GM18517 (cell line): ENCODE data around the gene MAGI1.
A peak's percentile ranks its signal among the peaks of the same experiment; 100 is the strongest.
"Not testable (repeated sequence)": the region's sequence is repeated elsewhere in the genome, so short reads cannot be mapped to it uniquely, and the experiment has no call there.

Source experiments
- ATAC-seq: cut with Tn5 transposase; IDR thresholded peaks from one replicate; pipeline ENCODE4 v1.9.1; 2021; ENCODE audit warnings: mild to moderate bottlenecking, moderate library complexity; ENCODE audit not compliant: unreplicated experiment

Gene MAGI1

DNA sequence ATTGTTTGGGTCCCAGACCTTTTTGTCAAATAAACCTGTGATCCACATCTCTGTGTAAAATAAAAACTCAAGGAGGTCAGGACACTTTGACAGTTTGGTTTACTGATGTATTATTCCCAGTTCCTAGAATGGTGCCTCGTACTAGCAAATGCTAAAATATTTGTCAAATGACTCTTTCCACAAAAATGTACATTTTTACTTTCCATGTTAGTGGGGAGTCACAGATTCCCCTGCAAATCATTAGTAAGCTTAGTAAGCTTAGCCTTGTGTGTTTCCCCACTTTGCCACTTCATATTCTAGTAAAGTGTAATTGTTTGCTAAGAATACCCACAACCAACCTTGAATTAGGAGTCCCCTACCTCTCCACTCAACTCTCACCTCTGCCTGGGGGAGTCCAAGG lies 2.4 kb upstream of the MAGI1 start:
- no peak for ATAC-seq

DNA sequence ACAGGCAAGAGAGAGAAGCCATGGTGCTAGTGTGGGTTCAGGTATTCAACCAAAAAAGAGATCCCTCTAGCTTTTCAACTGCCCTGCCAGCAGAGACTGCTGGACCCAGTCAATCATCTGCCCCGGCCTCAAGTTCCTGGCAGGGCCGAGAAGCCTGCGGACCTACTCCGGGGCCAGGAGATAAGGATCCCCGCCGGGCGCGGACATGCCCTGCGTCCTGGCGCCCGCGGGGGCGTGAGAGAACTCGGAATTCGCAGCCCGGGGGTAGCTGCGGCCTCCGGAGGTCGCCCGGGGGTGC lies 821 bp upstream of the MAGI1 start:
- no peak for ATAC-seq

DNA sequence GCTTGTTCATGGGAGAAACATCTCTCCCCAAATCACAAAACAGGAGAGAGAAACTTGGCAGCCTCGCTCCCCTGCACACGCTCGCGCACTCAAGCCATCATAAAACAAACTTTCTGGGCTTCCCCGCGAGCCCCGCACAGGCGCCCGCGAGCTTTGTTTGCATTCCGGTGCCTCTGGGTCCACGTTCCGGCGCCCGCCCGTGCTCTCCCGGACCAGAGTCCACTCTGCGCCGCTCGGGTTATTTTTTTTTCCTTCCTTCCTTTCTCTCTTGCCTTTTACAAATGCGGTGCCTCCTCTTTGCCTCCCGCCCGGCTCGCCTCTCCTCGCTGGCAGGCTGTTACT lies 363 bp downstream of the MAGI1 start:
- peak; percentile 35 for ATAC-seq

DNA sequence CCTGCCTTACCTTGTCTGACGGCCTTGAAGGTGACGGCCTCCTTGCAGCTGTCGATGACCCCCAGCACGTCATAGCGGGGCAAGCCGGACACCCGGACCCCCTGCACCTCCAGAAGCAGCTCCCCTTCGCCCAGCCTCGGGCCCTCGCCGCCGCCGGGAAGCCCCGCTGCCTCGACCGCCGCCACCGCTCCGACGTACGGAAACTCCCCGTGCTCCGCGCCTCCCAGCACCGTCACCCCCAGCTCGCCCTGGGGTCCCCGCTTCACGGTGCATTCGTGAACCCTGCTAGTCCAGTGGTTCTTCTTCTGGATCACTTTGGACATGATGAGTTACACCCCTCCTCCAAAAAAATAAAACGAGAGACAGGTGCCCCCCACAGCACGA lies 740 bp downstream of the MAGI1 start:
- ATAC-seq: no peak

DNA sequence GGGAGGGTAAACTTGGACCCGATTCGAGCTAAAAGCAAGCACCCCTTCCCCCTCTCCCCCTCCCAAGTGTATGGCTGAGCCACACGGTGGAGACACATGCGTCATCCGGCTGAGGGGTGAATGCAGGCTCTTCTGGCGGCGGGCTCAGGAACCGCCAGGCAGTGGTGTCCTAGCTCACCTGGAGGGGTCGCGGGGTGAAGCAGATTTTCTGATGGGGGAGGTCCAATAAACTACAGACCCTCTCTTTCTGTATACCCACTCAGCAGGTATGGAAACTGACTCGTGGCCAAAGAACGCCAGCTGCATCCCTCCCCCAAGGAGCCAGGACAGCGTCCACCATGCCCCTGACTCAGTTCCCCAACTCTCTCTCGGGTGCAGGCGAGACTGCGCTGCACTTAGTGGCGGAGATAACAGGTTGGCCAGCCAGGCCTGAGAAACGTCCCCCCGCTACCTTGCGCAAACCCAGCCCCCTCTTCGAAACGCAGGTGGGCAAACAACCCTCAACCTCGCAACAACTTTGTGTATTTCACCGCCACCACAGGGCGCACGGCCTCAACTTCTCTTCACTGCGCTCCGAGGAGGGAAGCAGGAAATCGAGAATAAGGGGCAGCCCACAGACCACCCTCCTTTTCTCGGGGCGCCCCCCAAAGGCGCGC lies 1.3 kb downstream of the MAGI1 start:
- ATAC-seq: no peak

DNA sequence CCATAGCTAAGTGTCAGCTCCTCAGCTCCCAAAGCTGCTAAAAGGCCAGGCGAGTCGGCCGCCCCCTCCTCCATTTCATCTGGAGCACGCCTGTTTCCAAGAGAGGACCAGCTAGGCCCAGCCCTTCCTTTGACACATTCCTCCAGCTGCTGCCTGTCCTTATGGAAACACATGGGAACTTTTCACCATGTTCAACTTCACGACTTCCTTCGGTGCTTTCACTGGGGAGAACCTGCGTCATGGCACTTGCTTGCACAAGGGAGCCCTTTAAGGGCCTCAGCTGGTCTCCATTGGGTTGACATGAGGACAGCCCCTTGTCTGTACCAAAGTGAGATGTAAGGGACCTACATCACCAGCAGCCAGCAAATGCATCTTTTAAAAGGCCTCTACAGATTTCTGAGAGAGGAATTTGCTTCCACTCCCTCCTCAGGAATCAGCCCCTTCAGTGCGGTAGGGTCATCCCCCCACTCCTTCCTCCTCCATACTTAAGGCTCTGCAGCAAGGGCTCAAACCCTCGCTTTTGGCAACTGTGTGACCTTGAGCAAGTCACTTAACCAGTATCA lies 2.1 kb downstream of the MAGI1 start:
- no peak for ATAC-seq

DNA sequence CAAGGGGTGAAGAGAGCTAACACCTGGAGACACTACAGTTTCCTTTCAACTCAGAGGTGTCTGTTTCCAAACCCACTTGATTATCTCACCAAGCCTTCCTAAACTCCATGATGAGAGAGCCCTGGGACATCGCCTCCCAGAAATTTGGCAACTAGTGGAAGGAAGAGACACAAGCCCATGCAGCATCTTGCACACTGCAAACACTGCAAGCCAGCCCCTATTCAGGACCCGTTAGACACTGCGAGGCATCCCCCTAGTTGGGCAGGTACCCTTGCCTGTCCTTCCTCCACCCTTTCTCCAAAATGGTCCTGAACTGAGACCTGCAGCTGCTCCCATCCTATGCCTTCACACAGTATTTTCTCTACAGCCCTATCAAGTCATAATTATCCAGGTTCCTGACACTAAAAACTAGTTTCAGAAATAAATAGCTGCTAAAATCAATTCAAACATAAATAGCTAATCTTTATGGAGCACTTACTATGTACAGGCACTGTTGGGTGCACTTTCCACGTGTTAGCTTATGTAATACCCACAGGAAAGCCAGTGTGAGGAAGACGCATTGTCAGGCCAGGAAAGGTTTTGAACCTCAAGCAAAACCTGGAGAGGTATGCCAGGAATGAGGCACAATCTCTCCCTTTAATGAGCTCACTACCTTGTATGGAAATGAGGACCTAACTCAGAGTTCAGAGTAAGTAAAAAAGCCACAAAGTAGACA lies 2.8 kb downstream of the MAGI1 start:
- no peak for ATAC-seq

DNA sequence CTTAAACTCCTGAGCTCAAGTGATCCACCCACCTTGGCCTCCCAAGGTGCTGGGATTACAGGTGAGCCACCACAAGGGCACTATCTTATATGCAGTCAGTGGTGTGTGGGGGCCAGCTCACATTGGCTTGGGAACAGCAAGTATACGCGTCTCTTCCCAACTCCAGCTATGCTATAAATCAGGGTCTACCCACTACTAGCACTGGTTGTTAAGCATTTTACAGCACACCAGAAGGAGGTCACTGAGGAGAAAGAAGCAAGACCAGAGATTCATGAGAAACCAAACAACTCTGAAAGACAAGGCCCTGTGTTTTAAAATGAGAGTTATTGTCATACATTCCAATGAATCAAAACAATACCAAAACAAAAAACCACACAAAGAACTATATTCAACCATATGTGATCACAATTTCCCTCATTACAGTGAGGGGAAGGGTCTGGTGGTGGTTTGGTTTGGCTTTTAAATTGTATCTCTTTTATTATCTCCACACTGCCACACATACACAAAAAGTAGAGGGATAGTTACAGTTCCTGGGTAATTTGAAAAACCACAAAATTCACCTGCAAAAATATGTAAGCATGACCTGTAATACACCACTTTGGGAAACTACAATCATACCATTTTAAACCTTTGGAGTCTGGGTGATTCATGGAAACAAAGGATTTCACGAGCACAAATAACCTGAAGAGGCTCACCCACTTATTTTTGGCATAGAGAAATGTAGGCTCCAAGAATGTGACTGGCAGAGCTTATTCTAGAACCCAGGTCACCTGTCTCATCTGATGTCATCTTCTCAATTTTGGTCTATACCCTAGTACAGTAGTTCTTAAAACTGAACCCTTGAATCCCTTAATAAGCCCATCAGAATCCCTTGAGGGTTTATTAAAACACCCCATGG lies 5.2 kb downstream of the MAGI1 start:
- no peak for ATAC-seq

DNA sequence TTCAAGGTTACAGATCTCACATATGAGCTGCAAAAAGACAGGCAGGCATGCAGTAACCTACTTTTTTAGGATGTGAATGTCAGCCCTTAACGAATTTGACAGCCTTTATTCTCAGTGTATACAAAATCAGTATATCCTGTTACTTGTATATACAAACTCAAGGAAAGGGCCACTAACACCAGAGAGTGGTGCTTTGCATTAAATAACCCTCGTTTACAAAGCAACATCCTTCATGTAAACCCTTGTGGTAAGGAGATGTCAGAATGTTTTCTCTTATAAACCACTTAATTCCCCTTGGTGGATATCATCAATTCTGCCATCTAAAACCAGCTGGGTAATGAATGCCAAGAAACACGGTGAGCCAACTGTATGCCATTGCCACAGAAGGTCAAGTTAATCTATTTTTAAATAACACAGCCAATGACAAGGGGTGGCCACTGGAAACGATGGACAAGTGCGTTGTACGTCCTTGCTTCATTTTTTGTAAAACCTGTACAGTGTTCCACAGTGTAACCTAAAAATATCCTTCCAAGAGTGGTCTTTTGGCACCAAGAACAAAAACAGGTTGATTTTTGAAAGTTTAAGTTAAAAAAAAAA lies 7.5 kb downstream of the MAGI1 start:
- ATAC-seq: no peak

DNA sequence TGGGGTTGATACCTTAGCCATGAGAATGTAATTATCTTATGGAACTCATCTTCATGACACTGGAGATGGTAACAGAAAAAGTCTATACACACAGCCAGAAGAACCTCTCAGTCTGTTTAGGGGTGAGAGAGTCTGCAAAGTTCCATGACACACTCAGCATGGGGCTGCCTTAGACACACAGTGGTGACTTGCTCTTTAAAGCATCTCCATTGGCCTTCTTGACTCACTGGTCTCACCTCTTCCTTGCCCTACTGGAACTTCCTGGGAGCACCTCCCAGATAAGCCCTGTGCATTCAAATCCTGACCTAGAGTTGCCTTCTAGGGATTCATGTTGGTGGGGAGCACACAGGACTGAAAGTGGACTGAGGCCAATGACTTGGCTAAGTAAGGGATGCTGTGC lies 9.3 kb downstream of the MAGI1 start:
- ATAC-seq: no peak

DNA sequence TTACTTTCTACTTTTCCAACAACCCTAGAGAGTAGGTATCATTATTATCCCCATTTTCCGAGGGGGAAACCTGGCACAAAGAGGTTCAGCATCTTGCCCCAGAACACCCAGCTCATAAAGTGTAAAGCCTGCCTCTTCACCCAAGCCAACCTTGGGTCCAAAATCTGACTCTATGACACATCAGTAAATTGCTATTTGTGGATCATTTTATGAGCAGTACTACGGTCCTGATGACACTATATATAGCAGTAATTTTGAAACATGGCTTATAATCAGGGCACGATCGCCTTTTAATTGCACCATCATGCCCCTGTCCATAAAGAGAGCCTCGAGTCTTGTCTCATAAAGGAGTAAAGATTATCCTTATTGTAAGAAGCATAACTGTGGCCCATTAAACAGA lies 9.7 kb downstream of the MAGI1 start:
- no peak for ATAC-seq

DNA sequence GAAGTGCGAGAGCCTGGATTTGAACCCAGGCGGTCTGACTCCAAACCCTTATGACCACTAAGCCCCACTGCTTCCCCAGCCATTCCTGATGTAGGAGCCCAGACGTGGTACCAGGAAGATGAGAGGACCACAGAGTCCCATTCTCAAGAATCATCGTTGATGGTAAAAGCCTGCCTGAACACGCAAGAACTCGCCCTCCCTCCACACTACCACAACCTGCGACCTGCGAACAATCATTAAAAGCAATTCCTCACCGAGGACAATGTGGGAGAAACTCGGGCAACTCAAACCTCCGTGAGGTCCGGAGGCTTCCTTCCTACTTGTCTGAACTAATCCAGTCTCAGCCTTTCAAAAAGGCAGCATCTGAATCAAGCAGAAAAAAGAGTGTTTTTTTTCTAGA lies 10.3 kb downstream of the MAGI1 start:
- no peak for ATAC-seq

DNA sequence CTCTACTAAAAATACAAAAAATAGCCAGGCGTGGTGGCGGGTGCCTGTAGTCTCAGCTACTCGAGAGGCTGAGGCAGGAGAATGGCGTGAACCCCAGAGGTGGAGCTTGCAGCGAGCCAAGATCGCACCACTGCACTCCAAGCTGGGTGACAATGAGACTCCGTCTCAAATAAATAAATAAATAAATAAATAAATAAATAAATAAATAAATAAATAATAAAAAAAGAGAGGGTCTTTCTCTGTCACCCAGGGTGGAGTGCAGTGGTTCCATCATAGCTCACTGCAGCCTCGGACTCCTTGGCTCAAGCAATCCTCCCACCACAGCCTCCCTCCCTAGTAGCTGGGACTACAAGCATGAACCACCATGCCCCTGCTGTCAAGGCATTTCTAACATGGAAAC lies 11.6 kb downstream of the MAGI1 start:
- ATAC-seq: not testable (repeated sequence)

DNA sequence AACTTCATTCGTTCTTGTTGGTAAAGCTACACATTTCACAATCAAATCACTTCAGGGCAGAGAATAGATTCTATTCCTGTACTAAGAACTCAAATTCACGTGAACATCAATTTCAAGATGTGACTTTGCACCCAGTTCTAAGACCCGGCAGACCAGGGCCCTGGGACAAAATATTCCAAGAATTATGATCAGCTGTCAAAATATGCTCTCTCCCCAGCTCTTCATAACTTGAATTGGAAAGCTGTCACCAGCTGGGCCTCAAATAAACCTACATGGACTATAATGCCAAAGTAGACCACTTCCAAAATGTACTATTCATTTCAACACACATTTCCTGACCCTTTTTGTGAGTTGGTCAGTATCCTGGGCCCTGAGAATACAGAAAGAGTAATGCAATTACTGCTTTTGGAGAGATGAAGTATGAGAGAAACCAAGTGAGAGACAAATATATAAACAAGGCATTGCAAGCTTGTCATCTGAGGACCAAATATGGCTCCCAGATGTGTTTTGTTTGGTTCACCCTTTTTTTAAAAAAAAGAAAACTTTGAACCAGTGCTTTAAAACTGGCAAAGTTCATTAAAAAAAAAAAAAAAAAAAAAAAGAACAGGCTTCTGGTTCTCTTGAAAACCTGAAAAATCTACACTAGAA lies 14.9 kb downstream of the MAGI1 start:
- no peak for ATAC-seq

DNA sequence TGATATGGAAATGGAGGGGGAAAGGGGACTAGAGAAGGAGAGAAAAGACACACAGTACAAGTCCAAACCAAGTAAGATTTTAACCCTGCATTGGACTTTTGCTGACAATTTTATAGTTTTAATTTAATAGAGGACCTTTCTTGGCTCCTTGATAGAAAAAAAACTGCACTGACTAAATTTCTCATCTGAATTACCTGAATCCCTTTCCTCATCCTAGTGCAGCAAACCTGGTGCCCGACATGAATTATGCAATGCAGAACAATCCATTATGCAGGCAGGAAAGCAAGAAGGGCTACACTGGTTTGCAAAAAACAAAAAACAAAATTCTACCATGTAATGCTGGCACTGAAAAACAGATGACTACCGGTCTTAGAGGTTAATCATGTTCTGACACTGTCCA lies 15.5 kb downstream of the MAGI1 start:
- no peak for ATAC-seq

DNA sequence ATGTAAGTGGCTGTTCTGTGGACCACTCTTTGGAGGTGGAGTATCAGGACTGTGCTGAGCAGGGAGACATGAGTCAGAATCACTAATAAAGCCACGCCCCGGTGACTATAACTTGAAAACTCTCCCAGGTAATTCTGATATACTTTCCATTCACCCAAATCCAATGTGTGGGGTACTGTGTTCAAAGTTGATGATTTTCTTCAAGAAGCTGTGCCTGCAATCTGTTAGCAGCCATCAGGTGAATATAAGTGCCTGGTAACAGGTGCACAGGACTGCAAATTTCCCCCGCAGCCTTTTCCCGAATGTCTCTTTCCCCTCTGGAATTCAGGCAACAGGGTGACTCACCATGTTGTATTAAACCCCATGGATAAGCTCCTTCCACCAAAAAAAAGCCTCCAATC lies 17.0 kb downstream of the MAGI1 start:
- no peak for ATAC-seq

DNA sequence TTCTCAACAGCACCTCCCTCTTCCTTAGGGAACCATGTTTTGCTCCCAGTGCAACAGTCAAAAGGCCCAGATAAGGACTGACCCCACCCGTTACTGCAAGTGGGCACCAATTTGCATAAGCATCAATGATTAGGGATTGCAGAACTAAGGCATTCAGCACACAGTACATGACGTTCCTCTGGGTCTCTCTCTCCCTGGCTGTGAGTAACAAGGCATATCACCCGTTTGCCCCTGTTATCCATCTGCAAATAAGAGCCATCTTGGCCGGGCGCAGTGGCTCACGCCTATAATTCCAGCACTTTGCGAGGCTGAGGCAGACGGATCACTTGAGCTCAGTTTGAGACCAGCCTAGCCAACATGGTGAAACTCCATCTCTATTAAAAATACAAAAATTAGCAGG lies 18.8 kb downstream of the MAGI1 start:
- no peak for ATAC-seq

DNA sequence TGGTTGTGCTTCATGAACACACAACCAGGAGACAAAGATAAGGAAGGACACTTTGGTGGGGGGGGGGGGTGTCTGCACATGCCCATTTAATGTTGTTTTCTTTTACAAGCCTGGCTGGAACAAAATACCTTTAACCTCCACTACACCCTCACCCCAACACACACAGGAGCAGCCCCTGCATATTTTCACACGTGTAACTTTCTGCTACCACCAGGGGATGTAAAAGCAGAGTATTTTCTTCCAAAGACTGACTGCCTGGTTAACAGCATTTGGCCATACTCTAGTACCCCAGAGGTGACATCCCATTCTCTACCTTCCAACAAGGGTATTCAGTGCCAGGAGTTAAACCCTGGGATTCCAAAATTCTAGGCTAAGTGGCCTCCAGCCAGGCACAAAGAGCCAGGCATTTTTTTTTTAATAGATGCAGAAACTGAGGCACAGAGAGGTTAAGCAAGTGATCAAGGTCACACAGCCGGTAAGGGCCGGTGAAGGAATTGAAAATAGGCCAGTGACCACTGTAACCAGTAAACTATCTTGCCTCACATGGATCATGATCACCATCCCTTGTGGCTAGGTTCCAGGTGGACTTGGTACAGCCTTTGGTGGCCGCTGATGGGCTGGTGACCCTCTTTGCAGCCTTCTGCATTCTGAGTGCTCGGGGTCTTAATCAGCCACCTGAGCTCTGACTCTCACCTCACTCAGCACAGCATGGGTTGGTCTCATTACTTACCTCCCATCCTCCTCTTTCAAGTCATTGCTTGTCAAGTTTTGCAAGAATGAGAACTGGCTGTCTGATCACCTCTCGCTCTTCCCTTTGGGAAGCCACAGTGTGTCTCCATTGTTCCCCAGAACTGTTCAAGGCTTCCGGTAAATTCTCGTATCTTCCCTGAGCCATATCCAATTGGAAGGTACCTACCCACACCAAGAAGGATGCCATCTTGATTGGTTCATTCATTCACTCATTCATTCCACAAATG lies 20.4 kb downstream of the MAGI1 start:
- no peak for ATAC-seq

DNA sequence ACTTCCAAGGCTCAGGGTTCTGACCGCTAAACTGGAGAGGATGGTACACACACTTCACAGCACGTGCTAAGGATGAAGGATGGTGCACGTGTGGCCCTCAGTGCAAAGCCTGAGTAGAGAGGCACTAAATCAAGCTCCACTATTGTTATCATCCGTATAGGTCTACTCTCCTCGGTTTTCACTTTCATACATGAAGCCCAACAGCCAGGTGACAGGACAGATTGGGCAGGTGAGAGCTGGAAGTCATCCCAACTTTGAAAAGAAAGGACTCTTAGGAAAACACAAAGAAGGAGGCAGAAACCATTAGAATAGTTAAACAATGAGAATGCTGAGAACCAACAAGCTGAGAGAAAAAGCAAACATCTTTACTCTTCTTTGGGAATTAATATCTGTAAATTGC lies 21.1 kb downstream of the MAGI1 start:
- ATAC-seq: no peak

DNA sequence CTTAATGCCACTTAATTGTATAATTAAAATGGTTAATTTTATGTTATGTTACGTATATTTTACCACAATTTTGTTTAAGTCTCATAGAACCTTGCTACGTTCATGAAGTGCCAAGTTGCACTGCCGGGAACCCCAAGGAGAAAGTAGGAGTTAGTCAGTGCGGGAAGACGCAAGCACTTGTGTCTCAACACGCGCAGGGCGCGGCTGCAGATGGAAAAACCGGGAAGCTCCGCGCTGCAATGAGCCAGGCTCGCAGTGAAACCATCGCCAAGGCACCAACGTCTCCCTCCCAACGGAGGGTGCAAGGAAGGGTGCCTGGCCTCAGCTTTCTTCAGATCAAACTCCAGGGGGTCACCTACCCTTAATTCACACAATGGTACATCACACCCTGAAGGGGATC lies 21.6 kb downstream of the MAGI1 start:
- ATAC-seq: no peak
